ENCODE data around the gene TMEM9B. TPM values are rescaled to one million over a fixed set of nuclear protein-coding genes. Genes with fewer than 3 reads are reported as not detected.
A peak's percentile ranks its signal among the peaks of the same experiment; 100 is the strongest.

TMEM9B gene
- total and polyA plus RNA-seq, 9 of the 15 experiments (the other 6 are each of a cell fraction or from before 2014, with no cell fraction given) = 7.7 to 20.0 (median 14.0) TPM

- no peak for TF ChIP-seq SMARCA4 (IDR thresholded peaks at IDR 0.05)
- TF ChIP-seq MNT (conservative IDR thresholded peaks at IDR 0.05) = no peak
- peak; percentile 63; the same call in 1 of the 2 replicates for TF ChIP-seq PHF8 (IDR thresholded peaks at IDR 0.05; ENCODE audit: borderline replicate concordance, low read length)
- 0 out of 2 replicates have a peak, but pooled peaks have one; percentile 23 for TF ChIP-seq ETV1 (tag; conservative IDR thresholded peaks at IDR 0.05; ENCODE audit: low read depth)
- TF ChIP-seq TOE1 (IDR thresholded peaks at IDR 0.05; ENCODE audit: borderline replicate concordance) = peak; percentile 51; the same call in 1 of the 2 replicates
- TF ChIP-seq TOE1 (CRISPR knock-in tag; IDR thresholded peaks at IDR 0.05; ENCODE audit: borderline replicate concordance, low read depth) = no peak
- TF ChIP-seq ZNF407 (IDR thresholded peaks at IDR 0.05; ENCODE audit: low read depth) = no peak
- TF ChIP-seq ZNF449 (CRISPR knock-in tag; IDR thresholded peaks at IDR 0.05) = no peak
- TF ChIP-seq ZBTB26 (CRISPR knock-in tag; IDR thresholded peaks at IDR 0.05) = 0 out of 2 replicates have a peak, but pooled peaks have one; percentile 8
- no peak for TF ChIP-seq ZFP91 (CRISPR knock-in tag; IDR thresholded peaks at IDR 0.05)
These were observed 39.4 kb upstream of the TMEM9B start, which contains the start of gene NRIP3 (continued) for GRCh38 chr11:9003573-9004182.

All from K562 (cell line).